ENCODE measurements around the gene RASA3. TPM values are rescaled to one million over a fixed set of nuclear protein-coding genes. Genes with fewer than 3 reads are reported as not detected.

The RASA3 gene
- total and polyA plus RNA-seq, 10 of the 15 experiments (the other 5 are each of a cell fraction or from before 2014, with no cell fraction given), result 0.79 to 33.9 (median 17.6) TPM

DNA sequence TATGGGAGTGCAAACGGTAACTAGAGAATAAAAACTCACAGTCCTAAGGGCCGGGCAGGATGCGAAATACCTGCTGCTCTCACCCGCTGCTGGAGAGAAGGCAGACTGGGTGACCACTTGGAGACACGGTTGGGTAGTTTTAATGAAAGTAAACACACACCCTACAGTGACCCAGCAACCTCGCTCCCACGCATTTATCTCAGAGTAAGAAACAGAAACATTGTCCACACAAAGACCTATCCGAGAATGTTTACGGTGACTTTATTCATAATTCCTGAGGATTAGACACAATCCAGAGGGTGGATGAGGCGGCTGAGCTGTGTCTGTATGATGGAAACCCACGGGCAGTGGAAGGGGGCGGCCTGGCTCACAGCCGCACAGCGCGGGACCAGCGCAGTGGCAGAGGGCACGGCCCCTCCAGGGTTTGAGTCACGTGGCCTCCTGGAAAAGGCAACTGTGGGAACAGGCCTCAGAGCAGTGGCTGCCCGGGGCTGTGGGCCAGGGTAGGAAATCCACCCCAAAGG, 85.0 kb downstream of the RASA3 start (continued):
- TF ChIP-seq SMC3 (IDR thresholded peaks at IDR 0.05; ENCODE audit: borderline replicate concordance, low read length) (no peak), PML (IDR thresholded peaks at IDR 0.05; ENCODE audit: low read length) (no peak), ETV6 (conservative IDR thresholded peaks at IDR 0.05 in 1 of 2, IDR thresholded peaks at IDR 0.05 in 1 of 2; ENCODE audit: borderline replicate concordance in 1 of 2, low read depth in 1 of 2) (no peak; a peak in 1 of 4 replicates), SUZ12 (IDR thresholded peaks at IDR 0.05; ENCODE audit: unreplicated experiment) (no peak), NR2C2 (IDR thresholded peaks at IDR 0.05; ENCODE audit: borderline replicate concordance, control insufficient read depth, insufficient read length, low read depth) (no peak), MTA3 (IDR thresholded peaks at IDR 0.05; ENCODE audit: borderline replicate concordance, low read length) (no peak), ASH2L (IDR thresholded peaks at IDR 0.05; ENCODE audit: borderline replicate concordance, low read depth) (no peak), SIN3A (IDR thresholded peaks at IDR 0.05; ENCODE audit: low read depth, low read length) (no peak), ZSCAN29 (IDR thresholded peaks at IDR 0.05) (no peak), GABPA (IDR thresholded peaks at IDR 0.05; ENCODE audit: low read depth) (no peak), YY1 (IDR thresholded peaks at IDR 0.05; ENCODE audit: low read depth, low read length) (no peak), NR2C1 (IDR thresholded peaks at IDR 0.05) (no peak), NFIC (IDR thresholded peaks at IDR 0.05; ENCODE audit: low read depth, low read length) (no peak)
- TF ChIP-seq, protein P1, sequence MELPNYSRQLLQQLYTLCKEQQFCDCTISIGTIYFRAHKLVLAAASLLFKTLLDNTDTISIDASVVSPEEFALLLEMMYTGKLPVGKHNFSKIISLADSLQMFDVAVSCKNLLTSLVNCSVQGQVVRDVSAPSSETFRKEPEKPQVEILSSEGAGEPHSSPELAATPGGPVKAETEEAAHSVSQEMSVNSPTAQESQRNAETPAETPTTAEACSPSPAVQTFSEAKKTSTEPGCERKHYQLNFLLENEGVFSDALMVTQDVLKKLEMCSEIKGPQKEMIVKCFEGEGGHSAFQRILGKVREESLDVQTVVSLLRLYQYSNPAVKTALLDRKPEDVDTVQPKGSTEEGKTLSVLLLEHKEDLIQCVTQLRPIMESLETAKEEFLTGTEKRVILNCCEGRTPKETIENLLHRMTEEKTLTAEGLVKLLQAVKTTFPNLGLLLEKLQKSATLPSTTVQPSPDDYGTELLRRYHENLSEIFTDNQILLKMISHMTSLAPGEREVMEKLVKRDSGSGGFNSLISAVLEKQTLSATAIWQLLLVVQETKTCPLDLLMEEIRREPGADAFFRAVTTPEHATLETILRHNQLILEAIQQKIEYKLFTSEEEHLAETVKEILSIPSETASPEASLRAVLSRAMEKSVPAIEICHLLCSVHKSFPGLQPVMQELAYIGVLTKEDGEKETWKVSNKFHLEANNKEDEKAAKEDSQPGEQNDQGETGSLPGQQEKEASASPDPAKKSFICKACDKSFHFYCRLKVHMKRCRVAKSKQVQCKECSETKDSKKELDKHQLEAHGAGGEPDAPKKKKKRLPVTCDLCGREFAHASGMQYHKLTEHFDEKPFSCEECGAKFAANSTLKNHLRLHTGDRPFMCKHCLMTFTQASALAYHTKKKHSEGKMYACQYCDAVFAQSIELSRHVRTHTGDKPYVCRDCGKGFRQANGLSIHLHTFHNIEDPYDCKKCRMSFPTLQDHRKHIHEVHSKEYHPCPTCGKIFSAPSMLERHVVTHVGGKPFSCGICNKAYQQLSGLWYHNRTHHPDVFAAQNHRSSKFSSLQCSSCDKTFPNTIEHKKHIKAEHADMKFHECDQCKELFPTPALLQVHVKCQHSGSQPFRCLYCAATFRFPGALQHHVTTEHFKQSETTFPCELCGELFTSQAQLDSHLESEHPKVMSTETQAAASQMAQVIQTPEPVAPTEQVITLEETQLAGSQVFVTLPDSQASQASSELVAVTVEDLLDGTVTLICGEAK (IDR thresholded peaks at IDR 0.05; ENCODE audit: borderline replicate concordance), result 0 out of 2 replicates have a peak, but pooled peaks have one; percentile 29
- TF ChIP-seq, protein P2, sequence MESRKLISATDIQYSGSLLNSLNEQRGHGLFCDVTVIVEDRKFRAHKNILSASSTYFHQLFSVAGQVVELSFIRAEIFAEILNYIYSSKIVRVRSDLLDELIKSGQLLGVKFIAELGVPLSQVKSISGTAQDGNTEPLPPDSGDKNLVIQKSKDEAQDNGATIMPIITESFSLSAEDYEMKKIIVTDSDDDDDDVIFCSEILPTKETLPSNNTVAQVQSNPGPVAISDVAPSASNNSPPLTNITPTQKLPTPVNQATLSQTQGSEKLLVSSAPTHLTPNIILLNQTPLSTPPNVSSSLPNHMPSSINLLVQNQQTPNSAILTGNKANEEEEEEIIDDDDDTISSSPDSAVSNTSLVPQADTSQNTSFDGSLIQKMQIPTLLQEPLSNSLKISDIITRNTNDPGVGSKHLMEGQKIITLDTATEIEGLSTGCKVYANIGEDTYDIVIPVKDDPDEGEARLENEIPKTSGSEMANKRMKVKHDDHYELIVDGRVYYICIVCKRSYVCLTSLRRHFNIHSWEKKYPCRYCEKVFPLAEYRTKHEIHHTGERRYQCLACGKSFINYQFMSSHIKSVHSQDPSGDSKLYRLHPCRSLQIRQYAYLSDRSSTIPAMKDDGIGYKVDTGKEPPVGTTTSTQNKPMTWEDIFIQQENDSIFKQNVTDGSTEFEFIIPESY (IDR thresholded peaks at IDR 0.05), result no peak
- TF ChIP-seq, protein P3, sequence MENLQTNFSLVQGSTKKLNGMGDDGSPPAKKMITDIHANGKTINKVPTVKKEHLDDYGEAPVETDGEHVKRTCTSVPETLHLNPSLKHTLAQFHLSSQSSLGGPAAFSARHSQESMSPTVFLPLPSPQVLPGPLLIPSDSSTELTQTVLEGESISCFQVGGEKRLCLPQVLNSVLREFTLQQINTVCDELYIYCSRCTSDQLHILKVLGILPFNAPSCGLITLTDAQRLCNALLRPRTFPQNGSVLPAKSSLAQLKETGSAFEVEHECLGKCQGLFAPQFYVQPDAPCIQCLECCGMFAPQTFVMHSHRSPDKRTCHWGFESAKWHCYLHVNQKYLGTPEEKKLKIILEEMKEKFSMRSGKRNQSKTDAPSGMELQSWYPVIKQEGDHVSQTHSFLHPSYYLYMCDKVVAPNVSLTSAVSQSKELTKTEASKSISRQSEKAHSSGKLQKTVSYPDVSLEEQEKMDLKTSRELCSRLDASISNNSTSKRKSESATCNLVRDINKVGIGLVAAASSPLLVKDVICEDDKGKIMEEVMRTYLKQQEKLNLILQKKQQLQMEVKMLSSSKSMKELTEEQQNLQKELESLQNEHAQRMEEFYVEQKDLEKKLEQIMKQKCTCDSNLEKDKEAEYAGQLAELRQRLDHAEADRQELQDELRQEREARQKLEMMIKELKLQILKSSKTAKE (IDR thresholded peaks at IDR 0.05; ENCODE audit: low read depth, poor library complexity, severe bottlenecking), result peak; percentile 43
- TF ChIP-seq, protein P4, sequence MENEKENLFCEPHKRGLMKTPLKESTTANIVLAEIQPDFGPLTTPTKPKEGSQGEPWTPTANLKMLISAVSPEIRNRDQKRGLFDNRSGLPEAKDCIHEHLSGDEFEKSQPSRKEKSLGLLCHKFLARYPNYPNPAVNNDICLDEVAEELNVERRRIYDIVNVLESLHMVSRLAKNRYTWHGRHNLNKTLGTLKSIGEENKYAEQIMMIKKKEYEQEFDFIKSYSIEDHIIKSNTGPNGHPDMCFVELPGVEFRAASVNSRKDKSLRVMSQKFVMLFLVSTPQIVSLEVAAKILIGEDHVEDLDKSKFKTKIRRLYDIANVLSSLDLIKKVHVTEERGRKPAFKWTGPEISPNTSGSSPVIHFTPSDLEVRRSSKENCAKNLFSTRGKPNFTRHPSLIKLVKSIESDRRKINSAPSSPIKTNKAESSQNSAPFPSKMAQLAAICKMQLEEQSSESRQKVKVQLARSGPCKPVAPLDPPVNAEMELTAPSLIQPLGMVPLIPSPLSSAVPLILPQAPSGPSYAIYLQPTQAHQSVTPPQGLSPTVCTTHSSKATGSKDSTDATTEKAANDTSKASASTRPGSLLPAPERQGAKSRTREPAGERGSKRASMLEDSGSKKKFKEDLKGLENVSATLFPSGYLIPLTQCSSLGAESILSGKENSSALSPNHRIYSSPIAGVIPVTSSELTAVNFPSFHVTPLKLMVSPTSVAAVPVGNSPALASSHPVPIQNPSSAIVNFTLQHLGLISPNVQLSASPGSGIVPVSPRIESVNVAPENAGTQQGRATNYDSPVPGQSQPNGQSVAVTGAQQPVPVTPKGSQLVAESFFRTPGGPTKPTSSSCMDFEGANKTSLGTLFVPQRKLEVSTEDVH (IDR thresholded peaks at IDR 0.05; ENCODE audit: low read depth, partially characterized antibody), result no peak

All from GM12878 (cell line).